ENCODE data around the gene PNP. TPM values are rescaled to one million over a fixed set of nuclear protein-coding genes. Genes with fewer than 3 reads are reported as not detected.

Gene PNP
- total RNA-seq, 1 experiment from 2014 or later, result 87.5 TPM

DNA sequence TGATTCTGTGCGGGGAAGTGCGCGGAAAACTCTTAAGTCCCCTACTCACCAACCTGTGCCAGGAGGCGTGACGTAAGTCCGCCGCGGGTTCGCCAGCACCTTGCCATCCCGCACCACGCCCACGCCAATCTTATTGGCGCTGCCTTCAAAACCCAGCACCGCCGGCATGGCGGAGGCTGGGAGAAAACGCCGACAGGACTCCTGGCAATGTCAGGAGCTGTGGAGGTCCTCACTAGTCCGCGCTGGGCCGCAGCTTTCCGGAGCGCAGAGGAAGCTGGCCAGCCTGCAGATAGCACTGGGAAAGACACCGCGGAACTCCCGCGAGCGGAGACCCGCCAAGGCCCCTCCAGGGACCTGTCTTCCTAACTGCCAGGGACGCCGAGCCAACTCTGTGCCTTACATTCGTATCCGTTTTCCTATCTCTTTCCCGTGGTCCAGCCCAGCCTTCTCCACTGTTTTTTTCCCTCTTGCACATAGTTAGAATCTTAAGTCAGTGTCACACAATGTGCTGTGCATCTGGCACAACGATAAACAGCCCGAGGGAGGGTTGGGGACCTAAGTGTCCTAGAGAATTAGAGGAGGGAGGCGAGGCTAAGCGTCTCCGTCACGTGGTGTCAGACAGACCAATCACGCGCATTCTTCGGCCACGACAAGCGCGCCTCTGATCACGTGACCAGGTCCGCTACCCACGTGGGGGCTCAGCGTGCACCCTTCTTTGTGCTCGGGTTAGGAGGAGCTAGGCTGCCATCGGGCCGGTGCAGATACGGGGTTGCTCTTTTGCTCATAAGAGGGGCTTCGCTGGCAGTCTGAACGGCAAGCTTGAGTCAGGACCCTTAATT lies 14.5 kb upstream of the PNP start, which contains the start of the genes APEX1 and OSGEP:
TSS of gene APEX1 (plus strand) at position 711 of the 839 bp plus-strand sequence. CDS start 420 bp downstream, outside the sequence.
TSS of gene OSGEP (minus strand) at position 297 of the 839 bp plus-strand sequence. CDS start at position 168, 129 bp downstream.
- H3K9me3 ChIP-seq (ENCODE audit: control insufficient read depth, low read depth, low read length), result no peaks in the 10 kb centered on the region
- peak; percentile 98 for DNase-seq
- H2AK5ac ChIP-seq (ENCODE audit: insufficient read length, low read length), result no peak within 1 kb of the TSS
- Mint-ChIP-seq H3K4me3 (no peak within 1 kb of the TSS; a peak in 1 of 5 replicates), H3K4me1 (peaks cover 4 to 10% of the 10 kb centered on the region in 2 experiments), H3K27me3 (ENCODE audit: low read depth) (no peaks in the 10 kb centered on the region), H3K9me3 (no peaks in the 10 kb centered on the region; a peak in 1 of 5 replicates), H3K27ac (no peak within 1 kb of the TSS), H3K36me3 (ENCODE audit: insufficient read depth in 1 of 3, low read depth in 3 of 3) (peaks cover 21 to 44% (median 25%) of the 10 kb centered on the region in 3 experiments)
- no peak within 1 kb of the TSS for H4K91ac ChIP-seq (ENCODE audit: insufficient read length, low read depth, low read length)
- H3K4me2 ChIP-seq (ENCODE audit: insufficient read depth, insufficient read length, low read length), result peak within 1 kb of the TSS; percentile 70
- H3K4me1 ChIP-seq (ENCODE audit: insufficient read depth, low read length), result no peaks in the 10 kb centered on the region
- no peak within 1 kb of the TSS for H2BK20ac ChIP-seq (ENCODE audit: low read depth, low read length, poor library complexity, severe bottlenecking)
- H3K27me3 ChIP-seq (ENCODE audit: insufficient read depth, low read length), result no peaks in the 10 kb centered on the region
- TF ChIP-seq, protein P1, sequence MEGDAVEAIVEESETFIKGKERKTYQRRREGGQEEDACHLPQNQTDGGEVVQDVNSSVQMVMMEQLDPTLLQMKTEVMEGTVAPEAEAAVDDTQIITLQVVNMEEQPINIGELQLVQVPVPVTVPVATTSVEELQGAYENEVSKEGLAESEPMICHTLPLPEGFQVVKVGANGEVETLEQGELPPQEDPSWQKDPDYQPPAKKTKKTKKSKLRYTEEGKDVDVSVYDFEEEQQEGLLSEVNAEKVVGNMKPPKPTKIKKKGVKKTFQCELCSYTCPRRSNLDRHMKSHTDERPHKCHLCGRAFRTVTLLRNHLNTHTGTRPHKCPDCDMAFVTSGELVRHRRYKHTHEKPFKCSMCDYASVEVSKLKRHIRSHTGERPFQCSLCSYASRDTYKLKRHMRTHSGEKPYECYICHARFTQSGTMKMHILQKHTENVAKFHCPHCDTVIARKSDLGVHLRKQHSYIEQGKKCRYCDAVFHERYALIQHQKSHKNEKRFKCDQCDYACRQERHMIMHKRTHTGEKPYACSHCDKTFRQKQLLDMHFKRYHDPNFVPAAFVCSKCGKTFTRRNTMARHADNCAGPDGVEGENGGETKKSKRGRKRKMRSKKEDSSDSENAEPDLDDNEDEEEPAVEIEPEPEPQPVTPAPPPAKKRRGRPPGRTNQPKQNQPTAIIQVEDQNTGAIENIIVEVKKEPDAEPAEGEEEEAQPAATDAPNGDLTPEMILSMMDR (conservative IDR thresholded peaks at IDR 0.05), result no peak
- H3K23ac ChIP-seq (ENCODE audit: insufficient read length, low read depth, low read length), result no peak within 1 kb of the TSS
- H3K18ac ChIP-seq (ENCODE audit: insufficient read length, low read depth, low read length), result peak within 1 kb of the TSS; percentile 91
- peak within 1 kb of the TSS; percentile 97 for H3K9ac ChIP-seq (ENCODE audit: extremely low read depth, insufficient read length, low read length)
- peaks cover 8% of the 10 kb centered on the region; the same call in 1 of the 2 replicates for H3K79me2 ChIP-seq (ENCODE audit: insufficient read depth, low read length)
- no peaks in the 10 kb centered on the region for H4K20me1 ChIP-seq (ENCODE audit: control insufficient read depth, insufficient read depth, insufficient read length)
- peak within 1 kb of the TSS; percentile 67 for H2BK5ac ChIP-seq (ENCODE audit: insufficient read length, low read length)
- peak within 1 kb of the TSS; percentile 20; the same call in 1 of the 2 replicates for H3K4ac ChIP-seq (ENCODE audit: low read depth, low read length)
- no peaks in the 10 kb centered on the region for H3K79me1 ChIP-seq (ENCODE audit: insufficient read depth, low read depth, low read length, poor library complexity, severe bottlenecking)
- no peak within 1 kb of the TSS for H2BK12ac ChIP-seq (ENCODE audit: insufficient read length, low read depth, low read length)
- no peak within 1 kb of the TSS for H4K8ac ChIP-seq (replicated peaks; ENCODE audit: insufficient read length, low read depth, low read length)
- H2BK120ac ChIP-seq (ENCODE audit: low read depth, low read length, poor library complexity, severe bottlenecking), result no peak within 1 kb of the TSS
- peak within 1 kb of the TSS; percentile 92 for H3K14ac ChIP-seq (ENCODE audit: insufficient read depth, low read length)
- peaks cover 6% of the 10 kb centered on the region for H3K23me2 ChIP-seq (ENCODE audit: insufficient read length, low read depth, low read length, poor library complexity, severe bottlenecking)
- H2BK15ac ChIP-seq (ENCODE audit: low read depth, low read length), result no peak within 1 kb of the TSS
- H3T11ph ChIP-seq (ENCODE audit: low read length), result peak within 1 kb of the TSS; percentile 3
- H3K56ac ChIP-seq (ENCODE audit: insufficient read length, low read depth, low read length), result peak within 1 kb of the TSS; percentile 63
- WGBS (ENCODE audit: extremely low coverage, insufficient read length, low lambda C conversion rate), result no CpG with 5 or more reads among the region's 56 CpGs
- H4K5ac ChIP-seq (ENCODE audit: insufficient read length, low read depth, low read length), result peak within 1 kb of the TSS; percentile 80
- H3K27ac ChIP-seq (ENCODE audit: insufficient read length, low read depth, low read length), result peak within 1 kb of the TSS; percentile 88
- no peak within 1 kb of the TSS for H2AFZ ChIP-seq (ENCODE audit: low read length)

All from H9 (cell line).